ENCODE results near the gene COL4A3.
"Not testable (repeated sequence)": the region's sequence is repeated elsewhere in the genome, so short reads cannot be mapped to it uniquely, and the experiment has no call there.

Gene COL4A3

GRCh38 chr2:227154986-227155774 is 9.2 kb upstream of the COL4A3 start:
- FAIRE-seq (no peak), DNase-seq (ENCODE audit: insufficient read length, low spot score) (no peak)

- no peak for FAIRE-seq
Observed at GRCh38 chr2:227160164-227160563, 4.3 kb upstream of the COL4A3 start.

GRCh38 chr2:227161947-227162346 is 2.5 kb upstream of the COL4A3 start:
- FAIRE-seq (no peak), DNase-seq (ENCODE audit: insufficient read length, low spot score) (no peak)

More at GRCh38 chr2:227160164-227160563, 4.3 kb upstream of the COL4A3 start:
- no peak for DNase-seq (ENCODE audit: insufficient read length, low spot score)

GRCh38 chr2:227163485-227163997 is 883 bp upstream of the COL4A3 start:
- DNase-seq (ENCODE audit: insufficient read length, low spot score): peak; percentile 30
- peak; percentile 71 for FAIRE-seq

- DNase-seq (ENCODE audit: insufficient read length, low spot score) (peak; percentile 14), FAIRE-seq (peak; percentile 56)
Observed at GRCh38 chr2:227164763-227165291, 403 bp downstream of the COL4A3 start.

GRCh38 chr2:227171779-227172178 is 7.4 kb downstream of the COL4A3 start:
- DNase-seq (ENCODE audit: insufficient read length, low spot score); FAIRE-seq: not testable (repeated sequence)

GRCh38 chr2:227177592-227178336 is 13.3 kb downstream of the COL4A3 start:
- FAIRE-seq: no peak
- DNase-seq (ENCODE audit: insufficient read length, low spot score): no peak

GRCh38 chr2:227179988-227180685 is 15.7 kb downstream of the COL4A3 start:
- FAIRE-seq (no peak), DNase-seq (ENCODE audit: insufficient read length, low spot score) (no peak)

- DNase-seq (ENCODE audit: insufficient read length, low spot score) (no peak), FAIRE-seq (no peak)
Observed at GRCh38 chr2:227180770-227181169, 16.3 kb downstream of the COL4A3 start.

GRCh38 chr2:227182765-227183164 is 18.3 kb downstream of the COL4A3 start:
- no peak for DNase-seq (ENCODE audit: insufficient read length, low spot score)
- no peak for FAIRE-seq

- DNase-seq (ENCODE audit: insufficient read length, low spot score) (no peak), FAIRE-seq (no peak)
Observed at GRCh38 chr2:227183657-227184367, 19.4 kb downstream of the COL4A3 start.

GRCh38 chr2:227185615-227186232 is 21.3 kb downstream of the COL4A3 start:
- DNase-seq (ENCODE audit: insufficient read length, low spot score) (no peak), FAIRE-seq (no peak)

GRCh38 chr2:227186751-227187150 is 22.3 kb downstream of the COL4A3 start:
- DNase-seq (ENCODE audit: insufficient read length, low spot score) (no peak), FAIRE-seq (no peak)

GRCh38 chr2:227188292-227188691 is 23.9 kb downstream of the COL4A3 start:
- DNase-seq (ENCODE audit: insufficient read length, low spot score): no peak

GRCh38 chr2:227191367-227191766 is 26.9 kb downstream of the COL4A3 start:
- no peak for FAIRE-seq
- no peak for DNase-seq (ENCODE audit: insufficient read length, low spot score)

More at GRCh38 chr2:227188292-227188691, 23.9 kb downstream of the COL4A3 start:
- no peak for FAIRE-seq

GRCh38 chr2:227192491-227192890 is 28.1 kb downstream of the COL4A3 start:
- FAIRE-seq: no peak
- no peak for DNase-seq (ENCODE audit: insufficient read length, low spot score)

- FAIRE-seq (no peak), DNase-seq (ENCODE audit: insufficient read length, low spot score) (no peak)
Observed at GRCh38 chr2:227194219-227194618, 29.8 kb downstream of the COL4A3 start.

GRCh38 chr2:227198866-227199265 is 34.4 kb downstream of the COL4A3 start:
- FAIRE-seq (no peak), DNase-seq (ENCODE audit: insufficient read length, low spot score) (no peak)

- no peak for FAIRE-seq
- DNase-seq (ENCODE audit: insufficient read length, low spot score): no peak
Observed at GRCh38 chr2:227201771-227202170, 37.3 kb downstream of the COL4A3 start.

GRCh38 chr2:227204452-227204851 is 40.0 kb downstream of the COL4A3 start:
- DNase-seq (ENCODE audit: insufficient read length, low spot score) (no peak), FAIRE-seq (no peak)

Data from GM19239 (cell line).